ENCODE results near the gene DAPK3.
A peak's percentile ranks its signal among the peaks of the same experiment; 100 is the strongest.
"Not testable (repeated sequence)": the region's sequence is repeated elsewhere in the genome, so short reads cannot be mapped to it uniquely, and the experiment has no call there.

DAPK3 gene

GRCh38 chr19:3970808-3971598 is at the start of gene DAPK3:
Gene DAPK3 (minus strand): TSS chr19:3971099. CDS start chr19:3969735, 1,364 bp downstream.
- DNase-seq: peak; percentile 93

- DNase-seq: no peak
Observed at GRCh38 chr19:4019578-4019977, 48.7 kb upstream of the DAPK3 start.

- no peak for DNase-seq
Observed at GRCh38 chr19:4018775-4019504, 48.0 kb upstream of the DAPK3 start.

GRCh38 chr19:4018140-4018613 is 47.3 kb upstream of the DAPK3 start:
- no peak for DNase-seq

- no peak for DNase-seq
Observed at GRCh38 chr19:4016903-4017638, 46.2 kb upstream of the DAPK3 start.

- no peak for DNase-seq
Observed at GRCh38 chr19:4016486-4016885, 45.6 kb upstream of the DAPK3 start.

- DNase-seq: no peak
Observed at GRCh38 chr19:4015705-4016402, 45.0 kb upstream of the DAPK3 start.

- DNase-seq: no peak
Observed at GRCh38 chr19:4014541-4015491, 43.9 kb upstream of the DAPK3 start.

- no peak for DNase-seq
Observed at GRCh38 chr19:4013886-4014540, 43.1 kb upstream of the DAPK3 start.

- DNase-seq: no peak
Observed at GRCh38 chr19:4012975-4013634, 42.2 kb upstream of the DAPK3 start.

GRCh38 chr19:4012092-4012974 is 41.4 kb upstream of the DAPK3 start:
- no peak for DNase-seq

- DNase-seq: not testable (repeated sequence)
Observed at GRCh38 chr19:4011430-4011829, 40.5 kb upstream of the DAPK3 start.

- DNase-seq: no peak
Observed at GRCh38 chr19:4010808-4011110, 39.9 kb upstream of the DAPK3 start.

- no peak for DNase-seq
Observed at GRCh38 chr19:4009990-4010807, 39.3 kb upstream of the DAPK3 start.

GRCh38 chr19:4007836-4008539 is 37.1 kb upstream of the DAPK3 start:
- no peak for DNase-seq

GRCh38 chr19:4007021-4007835 is 36.3 kb upstream of the DAPK3 start, which contains the start of gene PIAS4:
Gene PIAS4 (plus strand): TSS chr19:4007736. CDS start chr19:4007761, 25 bp downstream.
- peak; percentile 96 for DNase-seq

- not testable (repeated sequence) for DNase-seq
Observed at GRCh38 chr19:4005436-4005835, 34.5 kb upstream of the DAPK3 start.
